HG03354 (cell line): ENCODE results near the gene DEUP1.

Experiments
- ATAC-seq: cut with Tn5 transposase; IDR thresholded peaks from one replicate; pipeline ENCODE4 v1.9.1; 2021; ENCODE audit warnings: mild to moderate bottlenecking; ENCODE audit not compliant: unreplicated experiment, poor library complexity, severe bottlenecking

DEUP1 gene

GRCh38 chr11:93468290-93468689, 137.7 kb downstream of the DEUP1 start:
- no peak for ATAC-seq

- ATAC-seq = no peak
Measured at GRCh38 chr11:93474123-93474522, 143.6 kb downstream of the DEUP1 start.

- ATAC-seq = no peak
Measured at GRCh38 chr11:93476796-93477195, 146.3 kb downstream of the DEUP1 start.

GRCh38 chr11:93477684-93478234, 147.2 kb downstream of the DEUP1 start:
- ATAC-seq = no peak

GRCh38 chr11:93478841-93479240, 148.3 kb downstream of the DEUP1 start:
- no peak for ATAC-seq

- no peak for ATAC-seq
Measured at GRCh38 chr11:93480256-93480655, 149.7 kb downstream of the DEUP1 start.

- ATAC-seq = no peak
Measured at GRCh38 chr11:93480756-93481155, 150.2 kb downstream of the DEUP1 start.

- no peak for ATAC-seq
Measured at GRCh38 chr11:93481279-93481678, 150.7 kb downstream of the DEUP1 start.

GRCh38 chr11:93481696-93482095, 151.2 kb downstream of the DEUP1 start:
- no peak for ATAC-seq

GRCh38 chr11:93482556-93482955, 152.0 kb downstream of the DEUP1 start:
- ATAC-seq = no peak

- ATAC-seq = no peak
Measured at GRCh38 chr11:93484716-93485115, 154.2 kb downstream of the DEUP1 start.

GRCh38 chr11:93485983-93486382, 155.4 kb downstream of the DEUP1 start:
- ATAC-seq = no peak

GRCh38 chr11:93487032-93487483, 156.5 kb downstream of the DEUP1 start:
- ATAC-seq = no peak
